SU-DHL-6 (cell line): ENCODE results near the gene VPS50.
"Not testable (repeated sequence)": the region's sequence is repeated elsewhere in the genome, so short reads cannot be mapped to it uniquely, and the experiment has no call there.

Source experiments
- H2AFZ ChIP-seq: fragments of 200-600 bp; sonication (generic); 2 replicates; pipeline ENCODE4 v1.6.1; 2014; ENCODE audit warnings: low read depth, mild to moderate bottlenecking, moderate library complexity, mixed read lengths, antibody characterized with exemption, low read length; ENCODE audit not compliant: severe bottlenecking
- H3F3A ChIP-seq: fragments of 200-600 bp; shearing (Covaris generic); 2 replicates; pipeline ENCODE4 v1.6.0; 2016; ENCODE audit warnings: antibody characterized with exemption, mild to moderate bottlenecking; ENCODE audit not compliant: insufficient read depth
- H3K27ac ChIP-seq: fragments of 200-600 bp; sonication (generic); 2 replicates; pipeline ENCODE4 v1.5.1; 2016; ENCODE audit warnings: low read depth, mild to moderate bottlenecking, low read length, moderate library complexity, mixed read lengths
- H3K27me3 ChIP-seq: fragments of 200-600 bp; sonication (generic), shearing (Covaris generic); 2 replicates; pipeline ENCODE4 v1.6.0; 2014; ENCODE audit warnings: mild to moderate bottlenecking, low read length
- H3K36me3 ChIP-seq: fragments of 200-600 bp; sonication (generic); 2 replicates; pipeline ENCODE4 v1.6.1; 2014; ENCODE audit warnings: mild to moderate bottlenecking, low read length, mixed read lengths
- H3K4me2 ChIP-seq: fragments of 300-600, 200-600 bp; shearing (Covaris generic), sonication (generic); 2 replicates; pipeline ENCODE4 v1.6.0; 2014; ENCODE audit warnings: low read length, low read depth, mild to moderate bottlenecking; ENCODE audit not compliant: poor library complexity, severe bottlenecking
- H3K4me3 ChIP-seq: fragments of 200-600 bp; sonication (generic); 2 replicates; pipeline ENCODE4 v1.5.1; 2014; ENCODE audit warnings: antibody characterized with exemption, low read length, mild to moderate bottlenecking, mixed read lengths; ENCODE audit not compliant: insufficient read depth, poor library complexity, severe bottlenecking
- H3K79me2 ChIP-seq: fragments of 200-600 bp; sonication (generic); 2 replicates; pipeline ENCODE4 v1.6.1; 2014; ENCODE audit warnings: mild to moderate bottlenecking, low read length, moderate library complexity; ENCODE audit not compliant: insufficient read depth
- H3K9ac ChIP-seq: fragments of 200-600 bp; sonication (generic); 2 replicates; pipeline ENCODE4 v1.7.0; 2014; ENCODE audit warnings: mild to moderate bottlenecking, low read length
- H3K9me2 ChIP-seq: fragments of 200-600 bp; sonication (generic); replicated peaks from 2 replicates; pipeline ENCODE4 v1.6.1; 2014; ENCODE audit warnings: low read length; ENCODE audit not compliant: insufficient read depth
- H3K9me3 ChIP-seq: fragments of 200-600 bp; sonication (generic); 2 replicates; pipeline ENCODE4 v1.6.1; 2014; ENCODE audit warnings: low read length, mixed read lengths; ENCODE audit not compliant: insufficient read depth
- H4K20me1 ChIP-seq: fragments of 200-600 bp; sonication (generic); 2 replicates; pipeline ENCODE4 v1.6.1; 2014; ENCODE audit warnings: low read depth, mild to moderate bottlenecking, antibody characterized with exemption, low read length, moderate library complexity, mixed read lengths
- EZH2phosphoT487 ChIP-seq: fragments of 200-600 bp; sonication (generic), shearing (Covaris generic); conservative IDR thresholded peaks from 2 replicates; pipeline ENCODE4 v1.6.1; 2018; ENCODE audit warnings: mild to moderate bottlenecking, antibody characterized with exemption, low read length, moderate library complexity, mixed read lengths
- TF ChIP-seq, protein P1 (sequence below): fragments of 200-600 bp; sonication (generic); IDR thresholded peaks from one replicate; pipeline ENCODE4 v1.5.1; 2017; ENCODE audit warnings: antibody characterized with exemption, mild to moderate bottlenecking, low read length, moderate library complexity; ENCODE audit not compliant: insufficient read depth, poor library complexity, severe bottlenecking

Gene VPS50

GRCh38 chr7:93337052-93337451 is 104.9 kb downstream of the VPS50 start:
- no peaks in the 10 kb centered on the region for H3K79me2 ChIP-seq
- H3K9me3 ChIP-seq = no peaks in the 10 kb centered on the region
- no peaks in the 10 kb centered on the region for H3F3A ChIP-seq
- H3K36me3 ChIP-seq = 0 out of 2 replicates have a peak, but pooled peaks cover 6% of the 10 kb centered on the region
- TF ChIP-seq EZH2phosphoT487 = no peak
- TF ChIP-seq, protein P1, sequence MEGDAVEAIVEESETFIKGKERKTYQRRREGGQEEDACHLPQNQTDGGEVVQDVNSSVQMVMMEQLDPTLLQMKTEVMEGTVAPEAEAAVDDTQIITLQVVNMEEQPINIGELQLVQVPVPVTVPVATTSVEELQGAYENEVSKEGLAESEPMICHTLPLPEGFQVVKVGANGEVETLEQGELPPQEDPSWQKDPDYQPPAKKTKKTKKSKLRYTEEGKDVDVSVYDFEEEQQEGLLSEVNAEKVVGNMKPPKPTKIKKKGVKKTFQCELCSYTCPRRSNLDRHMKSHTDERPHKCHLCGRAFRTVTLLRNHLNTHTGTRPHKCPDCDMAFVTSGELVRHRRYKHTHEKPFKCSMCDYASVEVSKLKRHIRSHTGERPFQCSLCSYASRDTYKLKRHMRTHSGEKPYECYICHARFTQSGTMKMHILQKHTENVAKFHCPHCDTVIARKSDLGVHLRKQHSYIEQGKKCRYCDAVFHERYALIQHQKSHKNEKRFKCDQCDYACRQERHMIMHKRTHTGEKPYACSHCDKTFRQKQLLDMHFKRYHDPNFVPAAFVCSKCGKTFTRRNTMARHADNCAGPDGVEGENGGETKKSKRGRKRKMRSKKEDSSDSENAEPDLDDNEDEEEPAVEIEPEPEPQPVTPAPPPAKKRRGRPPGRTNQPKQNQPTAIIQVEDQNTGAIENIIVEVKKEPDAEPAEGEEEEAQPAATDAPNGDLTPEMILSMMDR = no peak
- no peaks in the 10 kb centered on the region for H3K9me2 ChIP-seq
- H3K4me2 ChIP-seq = no peak overlapping the region
- no peak overlapping the region for H3K9ac ChIP-seq
- no peaks in the 10 kb centered on the region for H4K20me1 ChIP-seq
- no peak overlapping the region for H3K27ac ChIP-seq
- no peak overlapping the region for H3K4me3 ChIP-seq
- no peaks in the 10 kb centered on the region for H3K27me3 ChIP-seq
- H2AFZ ChIP-seq = no peak overlapping the region

DNA sequence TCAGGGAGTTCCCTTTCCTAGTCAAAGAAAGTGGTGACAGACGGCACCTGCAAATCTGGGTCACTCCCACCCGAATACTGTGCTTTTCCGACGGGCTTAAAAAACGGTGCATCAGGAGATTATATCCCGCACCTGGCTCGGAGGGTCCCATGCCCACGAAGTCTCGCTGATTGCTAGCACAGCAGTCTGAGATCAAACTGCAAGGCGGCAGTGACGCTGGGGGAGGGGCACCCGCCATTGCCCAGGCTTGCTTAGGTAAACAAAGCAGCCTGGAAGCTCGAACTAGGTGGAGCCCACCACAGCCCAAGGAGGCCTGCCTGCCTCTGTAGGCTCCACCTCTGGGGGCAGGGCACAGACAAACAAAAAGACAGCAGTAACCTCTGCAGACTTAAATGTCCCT is 110.0 kb downstream of the VPS50 start:
- not testable (repeated sequence) for H3K79me2 ChIP-seq, H3F3A ChIP-seq, H3K27me3 ChIP-seq, H3K36me3 ChIP-seq, H3K27ac ChIP-seq, H3K9ac ChIP-seq, H3K9me3 ChIP-seq, H3K4me3 ChIP-seq, H3K9me2 ChIP-seq, H2AFZ ChIP-seq, H3K4me2 ChIP-seq, H4K20me1 ChIP-seq

DNA sequence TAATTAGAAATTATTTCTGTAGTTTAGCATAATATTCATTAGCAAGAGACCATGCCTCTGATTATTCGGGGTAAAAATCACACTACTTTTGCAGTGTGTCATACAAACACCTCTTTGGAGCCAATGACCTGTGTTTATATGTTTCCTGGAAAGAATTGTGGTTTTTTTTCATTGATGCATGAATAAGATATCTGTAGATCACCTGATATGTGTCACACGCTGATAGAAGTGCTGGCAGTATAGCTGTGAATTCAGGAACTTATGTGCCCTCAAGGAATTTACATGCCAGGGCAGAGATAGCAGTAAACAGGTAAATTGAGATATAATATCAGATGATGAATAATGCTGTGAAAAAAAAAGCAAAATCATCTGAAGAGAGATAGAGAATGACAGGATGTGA is 118.2 kb downstream of the VPS50 start:
- Histone ChIP-seq H3K27me3 (no peaks in the 10 kb centered on the region), H3K4me2 (no peak overlapping the region), H3K9ac (no peak overlapping the region), H4K20me1 (no peaks in the 10 kb centered on the region), H2AFZ (no peak overlapping the region), H3K36me3 (0 out of 2 replicates have a peak, but pooled peaks cover 6% of the 10 kb centered on the region), H3K79me2 (no peaks in the 10 kb centered on the region), H3K4me3 (no peak overlapping the region), H3K9me3 (no peaks in the 10 kb centered on the region), H3K27ac (no peak overlapping the region), H3K9me2 (no peaks in the 10 kb centered on the region), H3F3A (no peaks in the 10 kb centered on the region)
- TF ChIP-seq, protein P1 = no peak
- TF ChIP-seq EZH2phosphoT487 = no peak

GRCh38 chr7:93352881-93353280 is 120.7 kb downstream of the VPS50 start:
- H3K79me2 ChIP-seq = no peaks in the 10 kb centered on the region
- no peaks in the 10 kb centered on the region for H3K27me3 ChIP-seq
- H3K36me3 ChIP-seq = 0 out of 2 replicates have a peak, but pooled peaks cover 6% of the 10 kb centered on the region
- H3K27ac ChIP-seq = no peak overlapping the region
- no peaks in the 10 kb centered on the region for H3K9me2 ChIP-seq
- no peak overlapping the region for H2AFZ ChIP-seq
- no peak overlapping the region for H3K4me3 ChIP-seq
- H4K20me1 ChIP-seq = no peaks in the 10 kb centered on the region
- no peak for TF ChIP-seq EZH2phosphoT487
- TF ChIP-seq, protein P1 = no peak
- no peak overlapping the region for H3K4me2 ChIP-seq
- no peaks in the 10 kb centered on the region for H3K9me3 ChIP-seq
- H3F3A ChIP-seq = no peaks in the 10 kb centered on the region
- H3K9ac ChIP-seq = no peak overlapping the region
